ENCODE measurements around the gene STKLD1.

The STKLD1 gene

GRCh38 chr9:133351908-133352634, 24.1 kb upstream of the STKLD1 start:
- TF ChIP-seq GATA2 (IDR thresholded peaks at IDR 0.05; ENCODE audit: low read depth, low read length), result no peak

DNA sequence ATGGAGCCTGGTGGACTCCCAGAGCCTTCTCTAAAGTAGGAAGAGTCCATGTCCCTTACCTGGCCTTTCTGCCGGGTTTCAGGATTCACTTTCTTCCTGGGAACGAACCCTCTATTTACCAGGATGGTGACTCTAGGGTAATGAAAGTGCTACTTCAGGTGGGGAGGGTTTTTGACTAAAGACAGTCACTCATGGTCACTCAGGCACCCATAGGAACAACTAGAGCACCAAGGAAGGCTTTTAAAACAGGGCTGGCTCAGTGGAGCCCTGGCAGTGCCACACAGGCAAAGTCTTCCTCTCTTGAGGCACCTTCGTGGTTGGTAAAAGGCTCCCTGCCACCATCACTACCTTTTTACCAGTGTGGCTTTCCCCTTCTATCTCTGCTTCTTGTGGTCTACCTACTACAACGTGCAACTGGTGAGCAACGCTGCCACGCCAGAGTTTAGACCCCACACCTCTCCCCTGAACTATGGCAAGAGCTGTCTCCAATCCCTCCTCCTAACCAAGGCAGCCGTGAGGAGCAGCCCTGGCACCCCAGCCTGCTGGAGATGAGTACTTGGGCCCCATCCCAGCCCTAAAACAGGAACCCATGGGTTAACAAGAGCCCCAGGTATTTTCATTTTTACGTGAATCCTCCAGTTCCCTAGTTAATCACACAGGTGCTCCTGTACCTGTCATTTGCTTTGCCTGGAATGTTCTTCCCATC, 23.4 kb upstream of the STKLD1 start:
- TF ChIP-seq GATA2 (IDR thresholded peaks at IDR 0.05; ENCODE audit: low read depth, low read length), result no peak
- no peak for TF ChIP-seq GATA3 (IDR thresholded peaks at IDR 0.05; ENCODE audit: low read depth, low read length)

GRCh38 chr9:133353548-133353947, 22.6 kb upstream of the STKLD1 start:
- TF ChIP-seq GATA3 (IDR thresholded peaks at IDR 0.05; ENCODE audit: low read depth, low read length) (no peak), GATA2 (IDR thresholded peaks at IDR 0.05; ENCODE audit: low read depth, low read length) (no peak)

- no peak for TF ChIP-seq GATA3 (IDR thresholded peaks at IDR 0.05; ENCODE audit: low read depth, low read length)
- no peak for TF ChIP-seq GATA2 (IDR thresholded peaks at IDR 0.05; ENCODE audit: low read depth, low read length)
Measured at GRCh38 chr9:133354766-133355165, 21.4 kb upstream of the STKLD1 start.

DNA sequence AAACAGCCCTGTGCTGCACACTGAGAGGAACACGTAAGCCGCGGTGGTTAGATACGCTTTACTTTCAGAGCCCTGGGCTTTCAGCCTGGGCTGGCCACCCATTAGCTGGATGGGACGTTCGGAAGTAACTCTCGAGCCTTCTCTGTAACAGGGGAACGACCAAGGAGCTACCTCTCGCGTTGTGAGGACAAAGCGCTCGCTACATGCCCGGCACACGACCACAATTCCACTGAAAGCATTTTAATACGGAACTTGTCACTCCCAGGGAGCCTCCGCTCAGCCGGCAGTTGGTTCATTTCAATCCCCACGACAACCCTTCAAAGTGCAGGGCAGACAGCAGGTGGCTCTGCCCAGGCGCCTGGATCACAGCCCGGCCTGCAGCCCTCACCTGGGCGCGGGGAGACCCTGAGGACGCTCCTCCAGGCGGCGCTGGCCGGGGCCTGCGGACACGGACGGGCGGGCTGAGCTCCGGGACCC, 20.2 kb upstream of the STKLD1 start:
- no peak for TF ChIP-seq GATA2 (IDR thresholded peaks at IDR 0.05; ENCODE audit: low read depth, low read length)

GRCh38 chr9:133356391-133357091, 19.6 kb upstream of the STKLD1 start, which contains the start of the genes SURF1 and SURF2:
TSS of gene SURF1 (minus strand) at chr9:133356487. CDS start at chr9:133356453, 34 bp downstream.
TSS of gene SURF2 (plus strand) at chr9:133356550. CDS start at chr9:133356593, 43 bp downstream.
- TF ChIP-seq GATA2 (IDR thresholded peaks at IDR 0.05; ENCODE audit: low read depth, low read length) (no peak), GATA3 (IDR thresholded peaks at IDR 0.05; ENCODE audit: low read depth, low read length) (no peak)

DNA sequence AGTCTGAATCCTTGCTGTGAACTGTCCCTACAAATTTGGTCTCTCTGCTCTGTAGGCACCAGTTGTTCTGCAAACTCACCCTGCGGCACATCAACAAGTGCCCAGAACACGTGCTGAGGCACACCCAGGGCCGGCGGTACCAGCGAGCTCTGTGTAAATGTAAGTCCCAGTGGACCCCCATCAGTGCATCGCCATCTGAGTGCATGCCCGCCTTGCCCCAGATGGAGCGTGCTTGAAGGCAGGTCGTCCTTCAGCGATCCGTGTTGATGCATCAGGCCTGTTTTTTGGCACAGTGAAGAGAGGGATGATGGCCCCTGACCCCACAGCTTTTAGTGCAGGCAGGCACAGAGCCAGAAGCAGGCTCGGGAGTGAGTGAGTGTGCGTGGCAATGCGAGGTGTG, 18.5 kb upstream of the STKLD1 start:
- no peak for TF ChIP-seq GATA3 (IDR thresholded peaks at IDR 0.05; ENCODE audit: low read depth, low read length)
- TF ChIP-seq GATA2 (IDR thresholded peaks at IDR 0.05; ENCODE audit: low read depth, low read length), result no peak

- TF ChIP-seq GATA2 (IDR thresholded peaks at IDR 0.05; ENCODE audit: low read depth, low read length) (no peak), GATA3 (IDR thresholded peaks at IDR 0.05; ENCODE audit: low read depth, low read length) (no peak)
Measured at GRCh38 chr9:133359399-133360175, 16.6 kb upstream of the STKLD1 start.

- TF ChIP-seq GATA3 (IDR thresholded peaks at IDR 0.05; ENCODE audit: low read depth, low read length), result no peak
- no peak for TF ChIP-seq GATA2 (IDR thresholded peaks at IDR 0.05; ENCODE audit: low read depth, low read length)
Measured at GRCh38 chr9:133360400-133361393, 15.5 kb upstream of the STKLD1 start.

DNA sequence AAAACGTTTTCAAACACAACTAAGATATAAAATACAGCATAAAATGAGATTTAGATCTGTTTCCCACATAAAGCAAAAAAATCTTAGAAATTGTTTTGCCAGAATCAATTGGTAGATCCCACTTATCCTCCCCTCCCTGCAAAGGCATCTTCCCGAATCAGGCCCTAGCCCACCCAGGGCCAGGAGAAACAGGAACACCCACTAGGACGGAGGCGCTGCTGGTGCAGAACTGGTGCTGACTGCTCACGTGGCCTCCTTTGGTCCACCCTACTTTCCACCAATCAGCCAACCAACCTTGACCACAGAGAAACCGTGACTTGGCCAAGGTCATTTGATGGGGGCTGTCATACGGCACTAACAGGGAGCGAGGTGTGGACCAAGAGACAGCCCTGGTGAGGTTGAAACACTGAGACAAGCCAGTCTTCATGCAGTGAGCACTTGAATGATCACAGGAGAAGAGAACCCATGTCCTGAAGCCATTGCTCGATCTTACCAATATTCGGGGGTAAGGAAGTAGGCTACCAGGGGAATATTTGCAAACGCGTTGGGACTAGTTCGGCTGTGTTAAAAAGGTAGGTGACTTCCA, 14.6 kb upstream of the STKLD1 start:
- TF ChIP-seq GATA2 (IDR thresholded peaks at IDR 0.05; ENCODE audit: low read depth, low read length) (no peak), GATA3 (IDR thresholded peaks at IDR 0.05; ENCODE audit: low read depth, low read length) (no peak)

DNA sequence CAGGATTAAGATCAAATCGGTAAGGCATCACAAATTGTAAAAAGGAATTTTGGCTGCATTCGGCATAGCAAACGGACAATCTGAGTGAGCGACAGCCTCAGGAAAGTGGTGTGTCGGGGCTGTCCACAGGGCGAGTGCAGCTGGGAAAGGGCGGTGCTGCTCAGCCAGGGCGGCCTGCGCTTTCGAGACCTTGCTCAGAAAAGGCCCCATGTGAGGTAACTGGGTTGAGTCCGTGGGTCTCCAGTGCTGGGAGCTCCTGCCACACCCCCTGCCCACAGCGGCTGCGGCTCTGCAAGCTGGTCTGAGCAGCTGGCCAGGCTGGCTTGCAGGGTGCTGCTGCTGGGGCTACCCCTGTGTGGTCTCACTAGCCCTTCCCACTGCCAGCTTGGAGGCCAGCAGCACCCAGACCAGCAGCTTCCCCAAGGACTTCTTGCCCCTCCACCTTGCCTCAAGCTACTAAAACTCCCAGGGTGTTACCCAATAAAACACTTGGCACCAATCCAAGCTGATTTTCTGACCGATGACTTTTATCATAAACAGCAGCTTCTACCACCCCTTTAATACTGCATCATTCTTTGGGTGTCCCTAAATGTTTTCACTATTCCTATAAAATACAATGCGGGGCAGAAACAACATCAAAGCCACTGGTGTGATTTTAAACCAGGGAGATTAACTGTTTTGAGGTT, 13.7 kb upstream of the STKLD1 start:
- TF ChIP-seq GATA2 (IDR thresholded peaks at IDR 0.05; ENCODE audit: low read depth, low read length) (no peak), GATA3 (IDR thresholded peaks at IDR 0.05; ENCODE audit: low read depth, low read length) (no peak)

- TF ChIP-seq GATA3 (IDR thresholded peaks at IDR 0.05; ENCODE audit: low read depth, low read length) (no peak), GATA2 (IDR thresholded peaks at IDR 0.05; ENCODE audit: low read depth, low read length) (no peak)
Measured at GRCh38 chr9:133366435-133366834, 9.7 kb upstream of the STKLD1 start.

All from SH-SY5Y (cell line).